SH-SY5Y (cell line): ENCODE results near the gene SPTBN5.

Experiments
- GATA2 ChIP-seq: IDR thresholded peaks from 2 replicates; pipeline ENCODE4 v1.6.1; 2011; ENCODE audit warnings: mild to moderate bottlenecking, low read depth, low read length
- GATA3 ChIP-seq: IDR thresholded peaks from 2 replicates; pipeline ENCODE4 v1.6.1; 2011; ENCODE audit warnings: low read depth, mild to moderate bottlenecking, low read length, moderate library complexity

- TF ChIP-seq GATA2 (no peak), GATA3 (no peak)
Observed at GRCh38 chr15:41894791-41895463, 1.1 kb upstream of the SPTBN5 start.
